GM23338 (cell line): Measurements from ENCODE around the gene ZNF324. TPM values are rescaled to one million over a fixed set of nuclear protein-coding genes. Genes with fewer than 3 reads are reported as not detected.

Experiments used
- ATAC-seq: fragments of 200-7000 bp; cut with Tn5 transposase; 3 replicates; pipeline ENCODE4 v1.9.1; 2020
- DNase-seq: peaks from one replicate; pipeline ENCODE4 v3.0.0-alpha.2; 2015; ENCODE audit warnings: low spot score
- H2AFZ ChIP-seq: fragments of 200-600 bp; sonication (generic); 2 replicates; pipeline ENCODE4 v1.8.0; 2016; ENCODE audit warnings: antibody characterized with exemption, mild to moderate bottlenecking, moderate library complexity
- H3F3A ChIP-seq: fragments of 200-600 bp; sonication (generic); replicated peaks from 2 replicates; pipeline ENCODE4 v1.8.0; 2017; ENCODE audit warnings: antibody characterized with exemption, mixed run types, low read depth
- H3K27ac ChIP-seq: fragments of 200-600 bp; sonication (generic); 2 replicates; pipeline ENCODE4 v1.6.1; 2016; ENCODE audit warnings: low read depth
- H3K27me3 ChIP-seq: fragments of 200-600 bp; sonication (generic); 2 replicates; pipeline ENCODE4 v1.8.0; 2016; ENCODE audit warnings: mild to moderate bottlenecking, mixed run types, moderate library complexity; ENCODE audit not compliant: insufficient read depth
- H3K36me3 ChIP-seq: fragments of 200-600 bp; sonication (generic); 2 replicates; pipeline ENCODE4 v1.8.0; 2016; ENCODE audit warnings: mild to moderate bottlenecking; ENCODE audit not compliant: insufficient read depth
- H3K4me1 ChIP-seq: fragments of 200-600 bp; sonication (generic); 2 replicates; pipeline ENCODE4 v1.8.0; 2016; ENCODE audit warnings: mild to moderate bottlenecking, moderate library complexity; ENCODE audit not compliant: insufficient read depth
- H3K4me2 ChIP-seq: fragments of 200-600 bp; sonication (generic); 2 replicates; pipeline ENCODE4 v1.7.1; 2017; ENCODE audit warnings: mixed run types
- H3K4me3 ChIP-seq: fragments of 200-600 bp; sonication (generic); 2 replicates; pipeline ENCODE4 v1.6.1; 2016; ENCODE audit warnings: mixed run types
- H3K79me2 ChIP-seq: fragments of 200-600 bp; sonication (generic); replicated peaks from 2 replicates; pipeline ENCODE4 v1.8.0; 2017; ENCODE audit warnings: mild to moderate bottlenecking; ENCODE audit not compliant: insufficient read depth
- H3K9me2 ChIP-seq: fragments of 200-600 bp; sonication (generic); 2 replicates; pipeline ENCODE4 v1.8.0; 2017; ENCODE audit not compliant: insufficient read depth
- H4K20me1 ChIP-seq: fragments of 200-600 bp; sonication (generic); replicated peaks from 2 replicates; pipeline ENCODE4 v1.8.0; 2017; ENCODE audit warnings: mild to moderate bottlenecking; ENCODE audit not compliant: insufficient read depth
- H3K27ac Mint-ChIP-seq: 2 replicates; pipeline ENCODE4 v1.8.0; 2020; ENCODE audit warnings: inconsistent platforms, mild to moderate bottlenecking, moderate library complexity, mixed read lengths
- H3K27me3 Mint-ChIP-seq: 3 replicates; pipeline ENCODE4 v1.8.0; 2022; ENCODE audit warnings: low read depth, mild to moderate bottlenecking, moderate library complexity, mixed read lengths, inconsistent platforms; ENCODE audit not compliant: insufficient read depth, poor library complexity
- H3K36me3 Mint-ChIP-seq: 3 replicates; pipeline ENCODE4 v1.8.0; 2021; ENCODE audit warnings: low read depth, mild to moderate bottlenecking, inconsistent platforms, moderate library complexity, mixed read lengths
- H3K4me1 Mint-ChIP-seq: 3 replicates; pipeline ENCODE4 v1.8.0; 2020; ENCODE audit warnings: mild to moderate bottlenecking, inconsistent platforms, mixed read lengths
- H3K4me3 Mint-ChIP-seq: 3 replicates; pipeline ENCODE4 v1.8.0; 2021; ENCODE audit warnings: moderate library complexity, mild to moderate bottlenecking, inconsistent platforms, mixed read lengths
- H3K9me3 Mint-ChIP-seq: 3 replicates; pipeline ENCODE4 v1.8.0; 2020; ENCODE audit warnings: moderate library complexity, mild to moderate bottlenecking, inconsistent platforms, mixed read lengths
- CREB1 ChIP-seq: fragments of 250-450 bp; sonication (Bioruptor Pico); IDR thresholded peaks from 2 replicates; pipeline ENCODE4 v1.5.0; 2020; ENCODE audit warnings: low read depth, mild to moderate bottlenecking, moderate library complexity
- CTCF ChIP-seq, 2 experiments: fragments of 200-600 bp in 1 of 2; sonication (generic) in 1 of 2; conservative IDR thresholded peaks; 2 replicates each; pipeline versions ENCODE4 v1.5.1 to v1.6.1; 2016 to 2017; ENCODE audit warnings: antibody characterized with exemption in 2 of 2, low read depth in 2 of 2, mild to moderate bottlenecking in 2 of 2, moderate library complexity in 1 of 2
- ETS1 ChIP-seq: IDR thresholded peaks from 2 replicates; pipeline ENCODE4 v1.6.1; 2016; ENCODE audit warnings: antibody characterized with exemption
- EZH2phosphoT487 ChIP-seq: fragments of 200-600 bp; sonication (generic); IDR thresholded peaks from one replicate; pipeline ENCODE4 v1.8.1; 2018; ENCODE audit warnings: antibody characterized with exemption; ENCODE audit not compliant: unreplicated experiment
- JUNB ChIP-seq: IDR thresholded peaks from one replicate; pipeline ENCODE4 v1.6.1; 2016; ENCODE audit warnings: antibody characterized with exemption; ENCODE audit not compliant: unreplicated experiment
- POLR2AphosphoS5 ChIP-seq: IDR thresholded peaks from 2 replicates; pipeline ENCODE4 v1.6.1; 2016; ENCODE audit warnings: antibody characterized with exemption, low read depth
- STAT1 ChIP-seq: IDR thresholded peaks from one replicate; pipeline ENCODE4 v1.6.1; 2016; ENCODE audit warnings: antibody characterized with exemption; ENCODE audit not compliant: unreplicated experiment
- ZNF114 ChIP-seq: fragments of 250-450 bp; sonication (Bioruptor Pico); IDR thresholded peaks from 2 replicates; pipeline ENCODE4 v1.5.0; 2020; ENCODE audit warnings: mild to moderate bottlenecking, moderate library complexity
- ZNF331 ChIP-seq: fragments of 250-450 bp; sonication (Bioruptor Pico); IDR thresholded peaks from 2 replicates; pipeline ENCODE4 v1.5.0; 2020; ENCODE audit warnings: low read depth, mild to moderate bottlenecking, moderate library complexity
- ZNF462 ChIP-seq: fragments of 250-450 bp; sonication (Bioruptor Pico); IDR thresholded peaks from 2 replicates; pipeline ENCODE4 v1.5.0; 2020; ENCODE audit warnings: mild to moderate bottlenecking, moderate library complexity
- polyA plus RNA-seq: library from polyadenylated mRNA; unstranded; fragments of >200 nt; fragmentation: Nextera tagmentation; extraction: Ambion mirVana; gene quantifications from 2 replicates; pipeline ENCODE4 v1.2.1, GENCODE V29; 2016
- total RNA-seq: library from RNA; depleted of rRNA; stranded (reverse); fragments of >200 nt; shearing (Covaris generic); gene quantifications from 2 replicates; pipeline ENCODE4 v1.2.3, GENCODE V29; 2014

Gene ZNF324
- total and polyA plus RNA-seq, 2 experiments from 2014 or later: 3.9 to 15.0 TPM

- TF ChIP-seq ETS1 (peak; percentile 91), STAT1 (no peak), POLR2AphosphoS5 (peak; percentile 79), ZNF114 (CRISPR knock-in tag) (no peak), CTCF (conservative IDR thresholded peaks at IDR 0.05; ENCODE audit: low read depth in 2 of 2) (peak; percentile 17 to 41)
Observed at GRCh38 chr19:58499021-58499927, 32.4 kb downstream of the ZNF324 start (continued).

GRCh38 chr19:58500242-58500641, 33.4 kb downstream of the ZNF324 start:
- peak overlapping the region; percentile 41; the same call in 1 of the 2 replicates for H3K27ac Mint-ChIP-seq
- Histone ChIP-seq H2AFZ (no peak overlapping the region), H3K9me2 (no peaks in the 10 kb centered on the region), H3K27me3 (no peaks in the 10 kb centered on the region), H3K4me2 (peak overlapping the region; percentile 89), H3K79me2 (0 out of 2 replicates have a peak, but pooled peaks cover 4% of the 10 kb centered on the region), H3K4me3 (peak overlapping the region; percentile 82), H3K36me3 (no peaks in the 10 kb centered on the region), H3F3A (peaks cover 12% of the 10 kb centered on the region), H4K20me1 (no peaks in the 10 kb centered on the region), H3K4me1 (no peaks in the 10 kb centered on the region), H3K27ac (no peak overlapping the region)
- ATAC-seq: no peak
- H3K4me1 Mint-ChIP-seq: peaks cover 17% of the 10 kb centered on the region
- no peaks in the 10 kb centered on the region; the same call in 2 of the 3 replicates for H3K9me3 Mint-ChIP-seq
- H3K36me3 Mint-ChIP-seq: no peaks in the 10 kb centered on the region
- no peak for DNase-seq
- peaks cover 9% of the 10 kb centered on the region for H3K27me3 Mint-ChIP-seq
- H3K4me3 Mint-ChIP-seq: peak overlapping the region; percentile 81
- no peak for TF ChIP-seq JUNB
- TF ChIP-seq POLR2AphosphoS5: no peak
- TF ChIP-seq ETS1: no peak
- TF ChIP-seq ZNF114 (CRISPR knock-in tag): no peak
- no peak for TF ChIP-seq ZNF462
- TF ChIP-seq CTCF (conservative IDR thresholded peaks at IDR 0.05; ENCODE audit: low read depth in 2 of 2): no peak
- no peak for TF ChIP-seq CREB1 (CRISPR knock-in tag)
- TF ChIP-seq ZNF331 (CRISPR knock-in tag): no peak
- no peak for TF ChIP-seq EZH2phosphoT487
